Measurements from ENCODE around the gene ZNF329.
A peak's percentile ranks its signal among the peaks of the same experiment; 100 is the strongest.
"Not testable (repeated sequence)": the region's sequence is repeated elsewhere in the genome, so short reads cannot be mapped to it uniquely, and the experiment has no call there.

ZNF329 gene
- 4.2 to 20.4 (median 12.3) reads per million in 18 experiments for total RNA-seq

- DNase-seq, result peak; percentile 88 to 93
Measured at GRCh38 chr19:58150328-58150921, at the start of gene ZNF329. Gene ZNF329 (minus strand): TSS chr19:58150789. CDS start chr19:58129503, 21,286 bp downstream.

- DNase-seq, result peak; percentile 21 to 35
Measured at GRCh38 chr19:58196901-58197616, 46.5 kb upstream of the ZNF329 start.

GRCh38 chr19:58183817-58184215 lies 33.2 kb upstream of the ZNF329 start:
- DNase-seq, result no peak

GRCh38 chr19:58182989-58183816 lies 32.6 kb upstream of the ZNF329 start, which contains the start of gene ZNF274:
Gene ZNF274 (plus strand): TSS chr19:58183061. CDS start chr19:58183966, 905 bp downstream.
- DNase-seq, result peak; percentile 88 to 95

GRCh38 chr19:58182577-58182988 lies 32.0 kb upstream of the ZNF329 start:
- DNase-seq, result peak; percentile 94 to 97

- peak; percentile 32 to 60 for DNase-seq
Measured at GRCh38 chr19:58181902-58182576, 31.4 kb upstream of the ZNF329 start.

- DNase-seq, result no peak
Measured at GRCh38 chr19:58170860-58171259, 20.3 kb upstream of the ZNF329 start.

- DNase-seq, result no peak
Measured at GRCh38 chr19:58166708-58167280, 16.2 kb upstream of the ZNF329 start.

- no peak for DNase-seq
Measured at GRCh38 chr19:58166268-58166667, 15.7 kb upstream of the ZNF329 start.

- no peak for DNase-seq
Measured at GRCh38 chr19:58157045-58157728, 6.6 kb upstream of the ZNF329 start.

- peak; percentile 92 to 97 for DNase-seq
Measured at GRCh38 chr19:58154679-58155648, 4.4 kb upstream of the ZNF329 start.

- peak in 1 of 2 donors; percentile 5 for DNase-seq
Measured at GRCh38 chr19:58154287-58154678, 3.7 kb upstream of the ZNF329 start.

- no peak for DNase-seq
Measured at GRCh38 chr19:58153386-58153785, 2.8 kb upstream of the ZNF329 start.

- not testable (repeated sequence) for DNase-seq
Measured at GRCh38 chr19:58147475-58147874, 3.1 kb downstream of the ZNF329 start.

- no peak for DNase-seq
Measured at GRCh38 chr19:58145849-58146248, 4.7 kb downstream of the ZNF329 start.

- DNase-seq, result no peak
Measured at GRCh38 chr19:58134244-58134643, 16.3 kb downstream of the ZNF329 start.

GRCh38 chr19:58129284-58129683 lies 21.3 kb downstream of the ZNF329 start:
- no peak for DNase-seq

- no peak for DNase-seq
Measured at GRCh38 chr19:58128041-58128685, 22.4 kb downstream of the ZNF329 start.

GRCh38 chr19:58123354-58123753 lies 27.2 kb downstream of the ZNF329 start:
- DNase-seq, result no peak

Measured in inflammatory macrophage (primary cell).